ENCODE data around the gene RBBP8NL.

RBBP8NL gene

GRCh38 chr20:62408640-62409039 is 18.7 kb downstream of the RBBP8NL start:
- no peak for DNase-seq

- DNase-seq, result no peak
These were observed 19.3 kb downstream of the RBBP8NL start for GRCh38 chr20:62408055-62408454.

- DNase-seq, result peak; percentile 16 to 94 (median 85)
These were observed 19.9 kb downstream of the RBBP8NL start, which contains the start of gene CABLES2 for GRCh38 chr20:62407221-62407992. Gene CABLES2, minus strand, starts transcription at chr20:62407285. Its CDS starts 9 bp downstream, at chr20:62407276.

DNA sequence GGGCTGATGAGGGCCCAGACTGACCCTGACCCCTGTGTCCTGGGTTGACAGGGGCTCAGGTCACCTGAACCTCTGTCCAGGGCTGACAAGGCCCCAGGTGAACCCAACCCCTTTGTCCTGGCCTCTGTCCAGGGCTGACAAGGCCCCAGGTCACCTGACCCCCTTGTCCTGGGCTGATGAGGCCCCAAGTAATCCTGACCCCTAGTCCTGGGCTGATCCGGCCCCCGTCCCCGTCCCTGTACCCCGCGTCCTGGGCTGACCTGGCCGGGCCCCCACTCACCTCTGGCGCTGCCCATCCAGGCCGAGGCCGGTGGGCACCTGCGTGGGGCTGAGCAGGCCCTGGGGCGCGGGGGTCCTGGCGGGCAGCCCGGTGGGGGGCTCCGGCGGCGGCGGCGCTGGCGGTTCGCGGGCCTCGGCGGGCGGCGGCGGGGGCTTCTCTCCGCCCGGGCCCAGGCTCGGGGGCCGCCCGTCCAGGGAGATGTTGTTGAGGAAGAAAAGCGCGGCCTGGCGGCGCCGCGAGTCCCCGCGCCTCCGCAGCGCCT is 20.6 kb downstream of the RBBP8NL start:
- peak in 3 of 51 donors; percentile 6 to 37 (median 8) for DNase-seq

GRCh38 chr20:62405981-62406513 is 21.3 kb downstream of the RBBP8NL start:
- DNase-seq, result no peak

DNA sequence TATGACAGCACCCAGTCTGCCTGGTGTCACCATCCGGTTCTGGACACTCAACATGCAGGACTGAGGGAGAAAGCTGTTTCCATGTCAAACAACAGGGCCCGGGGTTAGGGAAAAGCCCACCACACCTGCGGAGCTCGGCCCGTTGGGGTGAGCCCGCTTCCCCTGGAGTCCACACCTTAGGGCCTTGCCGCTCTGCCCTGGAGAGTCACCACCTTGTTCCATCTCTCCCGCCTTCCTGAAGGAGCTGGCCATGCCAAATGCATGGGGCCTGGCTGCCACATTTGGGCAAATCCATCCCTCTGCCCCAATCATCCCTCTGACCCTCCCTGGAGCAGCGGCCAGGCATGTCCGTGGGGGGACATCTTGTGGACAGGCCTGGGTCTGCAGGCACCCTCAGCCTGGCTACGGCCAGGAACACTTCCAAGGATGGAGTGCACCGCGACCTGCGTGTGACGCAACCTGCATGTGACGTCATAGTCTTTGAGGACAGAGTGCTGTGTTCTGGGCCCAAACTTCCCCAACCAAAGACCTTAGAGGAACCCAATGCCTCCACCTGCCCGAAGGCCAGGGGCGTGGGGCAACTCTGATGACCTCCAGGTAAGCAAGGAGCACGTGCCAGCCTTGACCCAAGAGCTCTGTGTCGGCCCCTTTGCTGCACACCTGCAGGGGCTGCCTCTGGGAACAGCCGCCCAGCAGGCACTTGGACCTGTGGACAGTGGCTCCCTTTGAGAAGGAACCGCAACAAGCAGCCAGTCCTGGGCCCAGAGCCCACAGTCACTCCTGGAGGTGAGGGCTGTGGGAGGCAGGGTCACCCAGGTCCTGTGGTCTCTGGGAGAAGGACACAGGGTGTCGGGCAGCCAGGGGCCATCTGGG is 22.0 kb downstream of the RBBP8NL start:
- DNase-seq, result peak in 29 of 51 donors; percentile 6 to 64 (median 25)

DNA sequence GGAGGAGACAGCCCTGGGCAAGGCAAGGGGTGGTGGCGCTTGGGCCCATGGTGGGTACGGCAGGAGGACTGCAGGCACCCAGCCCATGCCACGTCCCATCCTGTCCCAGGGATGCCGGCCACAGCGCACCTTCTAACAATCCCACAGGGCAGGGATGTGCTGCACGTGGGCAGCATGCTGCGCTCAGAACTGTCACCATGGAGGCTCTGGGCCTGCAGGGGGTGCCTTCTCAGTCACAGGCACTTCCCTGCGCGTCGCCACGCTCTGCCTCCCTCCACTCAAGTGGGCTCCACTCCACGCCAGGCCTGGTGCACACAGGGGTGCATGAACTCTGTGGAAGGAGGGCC is 22.6 kb downstream of the RBBP8NL start:
- DNase-seq, result no peak

GRCh38 chr20:62404112-62404665 is 23.1 kb downstream of the RBBP8NL start:
- no peak for DNase-seq

- DNase-seq, result no peak
These were observed 24.0 kb downstream of the RBBP8NL start for GRCh38 chr20:62403331-62403730.

GRCh38 chr20:62402456-62403150 is 24.7 kb downstream of the RBBP8NL start:
- no peak for DNase-seq

GRCh38 chr20:62401331-62401779 is 26.0 kb downstream of the RBBP8NL start:
- DNase-seq, result no peak

- DNase-seq, result no peak
These were observed 26.8 kb downstream of the RBBP8NL start for GRCh38 chr20:62400541-62400940.

DNA sequence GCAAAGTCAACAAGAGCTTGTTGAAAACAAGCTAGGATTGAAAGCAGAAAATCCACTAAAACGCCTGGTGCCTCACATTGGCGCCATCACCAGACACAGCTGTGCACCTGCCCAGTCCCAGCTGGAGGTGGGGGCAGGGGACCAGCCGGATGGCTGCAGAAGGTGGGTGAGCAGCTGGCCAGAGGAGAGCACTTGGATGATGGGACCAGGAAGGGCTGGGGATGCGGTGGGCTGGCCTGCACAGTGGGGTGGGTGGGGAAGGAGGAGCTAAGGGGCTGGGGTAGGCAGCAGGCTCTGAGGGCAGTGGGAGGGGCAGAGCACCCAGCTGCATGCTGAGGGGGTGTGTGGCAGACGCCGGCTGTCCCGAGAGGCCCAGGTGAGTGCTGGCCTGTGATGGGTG is 27.3 kb downstream of the RBBP8NL start:
- peak in 1 of 51 donors; percentile 26 for DNase-seq

- DNase-seq, result no peak
These were observed 29.1 kb downstream of the RBBP8NL start for GRCh38 chr20:62398120-62398821.

DNA sequence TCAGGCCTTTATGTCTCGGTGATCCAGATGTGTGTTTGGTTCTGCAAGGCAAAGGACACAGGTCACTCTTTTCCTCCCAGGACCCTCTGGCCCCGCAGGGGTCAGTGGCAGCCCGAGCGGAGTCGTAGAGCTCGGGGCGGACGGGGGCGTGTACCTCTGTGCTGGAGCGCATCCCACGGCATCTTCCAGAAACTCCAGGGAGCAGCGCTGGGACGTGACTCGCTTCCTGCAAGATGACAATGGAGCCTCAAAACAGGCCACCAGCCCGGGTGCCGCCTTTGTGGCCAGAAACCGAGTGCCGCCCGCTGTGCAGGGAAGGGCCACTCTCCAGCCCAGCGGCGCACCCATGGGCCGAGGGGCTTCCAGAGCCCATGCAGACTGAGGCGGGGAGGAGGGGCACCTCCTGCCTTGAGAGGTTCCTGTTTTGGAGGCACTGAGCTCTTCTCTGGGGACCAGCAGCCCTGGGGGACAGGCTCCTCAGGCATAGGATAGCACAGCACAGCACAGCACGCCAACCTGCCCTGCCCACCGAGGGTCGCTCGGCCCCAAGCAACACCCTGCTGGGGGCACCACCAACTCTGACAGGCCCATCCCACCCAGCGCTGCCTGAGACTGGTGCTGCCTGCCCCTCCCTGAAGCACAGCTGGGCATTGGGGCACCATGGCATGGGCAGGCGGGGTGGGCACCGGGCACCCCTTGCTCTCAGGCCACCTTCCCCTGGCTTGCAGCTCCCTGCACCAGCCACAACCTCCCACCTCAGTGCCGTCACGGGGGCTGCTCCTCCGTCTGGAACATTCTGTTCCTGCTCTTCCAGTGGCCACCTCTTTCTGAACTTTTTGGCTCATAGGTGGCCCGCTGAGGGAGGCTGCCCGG is 30.7 kb downstream of the RBBP8NL start:
- DNase-seq, result no peak

DNA sequence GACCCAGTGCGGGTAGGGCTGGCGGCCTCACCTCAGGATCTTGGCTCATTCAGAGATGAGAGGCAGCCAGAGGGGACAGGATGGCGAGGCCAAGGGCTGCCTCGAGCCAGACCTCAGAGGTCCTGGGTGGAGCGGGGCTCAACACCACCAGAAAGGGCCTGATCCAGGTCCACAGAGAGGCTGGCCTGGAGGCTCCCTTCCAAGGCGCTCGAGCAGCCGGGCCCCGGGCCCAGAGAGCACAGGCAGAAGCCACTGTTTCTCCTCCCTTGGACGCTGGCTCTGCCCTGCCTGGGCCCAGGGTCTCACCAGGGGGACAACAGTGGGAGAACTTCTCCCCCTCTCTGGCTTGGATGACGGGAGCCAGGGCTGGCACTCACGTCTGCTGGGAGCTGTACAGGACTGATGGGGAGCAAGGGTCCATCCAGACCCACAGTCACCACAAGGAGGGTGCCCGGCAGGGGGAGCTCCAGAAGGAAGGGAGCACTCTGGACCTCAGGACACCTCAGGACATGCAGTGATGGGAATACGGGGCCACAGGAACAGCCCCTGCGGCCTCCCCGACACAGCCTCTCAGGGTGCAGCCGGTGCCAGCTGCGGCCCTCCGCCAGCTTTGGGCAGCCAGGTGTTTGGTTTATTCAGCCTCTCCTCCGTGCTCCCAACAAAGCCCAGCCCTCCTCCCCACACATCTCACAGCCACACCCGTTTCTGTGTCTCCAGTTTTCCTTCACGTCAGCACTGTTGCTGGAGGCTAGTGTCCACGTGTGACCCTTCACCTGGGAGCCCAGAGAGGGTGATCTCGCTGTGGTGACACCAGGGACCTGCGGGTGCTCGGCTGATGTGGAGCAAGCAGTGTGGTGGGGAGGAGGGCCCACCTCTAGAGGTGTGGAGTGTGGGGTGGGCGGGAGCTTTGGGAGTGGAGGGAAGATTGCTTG is 31.8 kb downstream of the RBBP8NL start:
- DNase-seq, result no peak

DNA sequence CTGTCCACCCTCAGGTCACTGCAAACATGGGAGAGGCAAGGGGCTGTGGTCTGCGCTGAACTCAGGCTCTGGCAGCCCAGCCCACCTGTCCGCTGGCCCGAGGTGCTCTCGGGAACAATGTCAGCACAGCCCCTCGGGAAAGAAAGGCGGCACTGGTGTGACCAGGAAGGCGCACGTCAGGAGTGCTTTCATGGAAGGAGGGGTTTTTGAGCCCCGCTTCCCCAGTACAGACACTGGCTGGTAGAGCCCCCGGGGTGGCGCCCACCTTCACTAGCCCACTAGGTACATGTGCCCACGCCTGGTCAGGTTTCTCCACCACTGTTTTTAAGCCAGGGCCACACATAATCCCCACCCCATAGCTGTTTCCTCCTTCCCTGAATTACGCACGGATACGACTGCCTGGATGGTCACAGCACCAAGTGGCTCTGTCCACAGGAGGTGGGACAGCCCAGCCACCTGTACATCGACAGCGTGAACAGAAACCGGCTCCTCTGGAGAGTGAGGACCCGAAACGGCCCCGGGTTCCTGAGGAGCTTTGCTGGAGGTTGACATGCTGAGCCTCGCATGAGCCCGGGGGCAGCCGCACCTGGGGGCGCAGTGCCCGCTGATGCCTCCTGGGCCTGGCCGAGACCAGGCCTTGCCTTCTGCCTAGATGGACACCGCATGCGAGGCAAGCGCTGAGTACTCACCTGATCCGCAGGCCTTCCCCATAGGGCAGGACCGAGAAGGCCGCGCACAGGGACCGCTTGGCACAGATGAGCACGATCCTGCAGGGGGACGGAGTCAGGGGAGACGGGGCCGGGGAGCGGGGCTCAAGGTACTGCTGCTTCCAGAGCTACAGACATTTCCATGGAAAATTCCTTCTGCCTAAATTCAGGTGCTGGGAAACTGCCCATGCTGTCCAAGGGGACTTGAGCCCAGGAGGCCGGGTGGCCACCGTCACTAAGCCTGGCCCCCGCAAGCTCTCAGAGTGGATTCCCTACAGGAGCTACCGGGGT is 32.8 kb downstream of the RBBP8NL start:
- no peak for DNase-seq

Data from hypothalamus (tissue), 51 donors.